Motor neuron (in vitro differentiated cells): ENCODE data around the gene ARPP19. TPM values are rescaled to one million over a fixed set of nuclear protein-coding genes. Genes with fewer than 3 reads are reported as not detected.

ENCODE experiments used
- ATAC-seq, 8 experiments: fragments of 200-7000 bp; cut with Tn5 transposase; replicated peaks in 6 of 8; 2 replicates each; pipeline ENCODE4 v1.8.0; 2021; ENCODE audit warnings: mild to moderate bottlenecking in 8 of 8, moderate library complexity in 8 of 8
- H3K27ac ChIP-seq, 2 donors: fragments of 250-450 bp; sonication (Bioruptor Pico); 2 replicates each; pipeline ENCODE4 v1.9.0; 2021; ENCODE audit warnings: antibody characterized with exemption in 2 of 2, mild to moderate bottlenecking in 2 of 2, moderate library complexity in 1 of 2
- H3K4me1 ChIP-seq, 2 donors: fragments of 250-450 bp; sonication (Bioruptor Pico); replicated peaks in 1 of 2; 2 replicates each; pipeline ENCODE4 v1.6.1; 2021; ENCODE audit warnings: antibody characterized with exemption in 2 of 2, mild to moderate bottlenecking in 2 of 2, moderate library complexity in 1 of 2
- H3K4me3 ChIP-seq, 5 donors: fragments of 250-450 bp; sonication (Bioruptor Pico); 2 replicates each; pipeline ENCODE4 v1.9.0; 2021; ENCODE audit warnings: antibody characterized with exemption in 5 of 5, mild to moderate bottlenecking in 5 of 5, moderate library complexity in 4 of 5
- WGBS, 10 experiments: fragments of 450-650 bp; shearing (Covaris generic); methylation state at CpG; one replicate each; pipeline ENCODE4 v1.0.0; 2022; 5-methylcytosine and 5-hydroxymethylcytosine counted together
- in situ Hi-C, 9 experiments: fragments of 400-800 bp; cut with MboI; loops; one replicate each; pipeline ENCODE4 v1.15.0; 2021; ENCODE audit warnings: low sequenced_read_pairs in 9 of 9, low pct_unique_long_range_greater_than_20kb in 2 of 9; ENCODE audit not compliant: unreplicated experiment in 9 of 9
- total RNA-seq, 8 experiments: library from RNA; unstranded; fragments of 300-600 nt; gene quantifications; 2 replicates each; pipeline versions ENCODE4 v1.2.3 to v1.2.4, GENCODE V29; 2022

Gene ARPP19
- total RNA-seq, 8 experiments from 2014 or later: 36.0 to 123 (median 95.7) TPM

GRCh38 chr15:52537459-52537858 is 31.4 kb downstream of the ARPP19 start:
- WGBS, 10 experiments: 83 to 100% (median 94%) methylated on average over 1 to 8 of the region's 8 CpGs; no CpG with 5 or more reads in 1 of the 10 experiments
- H3K27ac ChIP-seq: no peak overlapping the region
- ATAC-seq: no peak
- H3K4me1 ChIP-seq: no peaks in the 10 kb centered on the region
- no peak overlapping the region for H3K4me3 ChIP-seq
- in situ Hi-C loops: loop anchor here in 1 of 9 experiments (25.0 kb wide), 1 partner anchor 150 kb away; no protein-coding TSS in a partner anchor

DNA sequence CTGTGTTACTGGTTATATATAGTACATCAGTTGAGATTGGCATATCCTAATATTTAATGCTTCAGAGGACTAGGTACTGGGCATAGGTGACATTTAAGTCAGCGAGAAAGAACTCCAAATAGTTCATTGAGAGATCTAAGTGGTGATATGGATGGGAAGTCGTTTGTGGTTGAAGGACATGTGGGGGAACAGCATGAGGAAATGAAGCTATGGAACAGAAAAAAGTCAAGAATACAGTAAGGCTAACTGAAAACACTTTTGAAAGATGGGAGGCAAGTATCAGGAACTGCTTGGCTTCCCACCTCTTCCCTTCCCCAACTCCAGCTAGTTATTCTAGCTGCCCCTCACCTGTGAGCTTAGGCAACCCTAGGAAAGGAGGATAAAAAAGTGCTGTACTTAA is 36.4 kb downstream of the ARPP19 start:
- H3K27ac ChIP-seq: no peak overlapping the region
- H3K4me3 ChIP-seq: no peak overlapping the region
- ATAC-seq: no peak
- peaks cover 2% of the 10 kb centered on the region in 2 donors for H3K4me1 ChIP-seq
- WGBS, 10 experiments: 0 to 100% (median 82%) methylated on average over 1 to 2 of the region's 2 CpGs; no CpG with 5 or more reads in 3 of the 10 experiments
- in situ Hi-C loops: loop anchor here in 1 of 9 experiments (25.0 kb wide), 1 partner anchor 145 kb away; no protein-coding TSS in a partner anchor

- in situ Hi-C loops: loop anchor here in 1 of 9 experiments (25.0 kb wide), 1 partner anchor 143 kb away; no protein-coding TSS in a partner anchor
- 12 to 80% (median 50%) methylated on average over 1 to 11 of the region's 11 CpGs; no CpG with 5 or more reads in 1 of the 10 experiments for WGBS, 10 experiments
- peak overlapping the region; percentile 66 to 84 (median 80) for H3K4me3 ChIP-seq
- H3K4me1 ChIP-seq: peaks cover 2 to 8% of the 10 kb centered on the region in 2 donors
- H3K27ac ChIP-seq: no peak overlapping the region
- ATAC-seq: no peak
Observed at GRCh38 chr15:52529940-52530339, 38.9 kb downstream of the ARPP19 start.

- peak in 5 of 8 experiments; percentile 49 to 58 (median 51) for ATAC-seq
- peak overlapping the region; percentile 86 to 92 for H3K27ac ChIP-seq
- 0 to 45% (median 14%) methylated on average over 1 to 12 of the region's 28 CpGs; no CpG with 5 or more reads in 3 of the 10 experiments for WGBS, 10 experiments
- H3K4me1 ChIP-seq: peaks cover 2 to 8% of the 10 kb centered on the region in 2 donors
- H3K4me3 ChIP-seq: peak overlapping the region; percentile 66 to 84 (median 80)
- in situ Hi-C loops: loop anchor here in 1 of 9 experiments (25.0 kb wide), 1 partner anchor 142 kb away; no protein-coding TSS in a partner anchor
Observed at GRCh38 chr15:52529341-52529924, 39.4 kb downstream of the ARPP19 start.

GRCh38 chr15:52528564-52529340 is 40.1 kb downstream of the ARPP19 start, which contains the start of gene MYO5A:
TSS of gene MYO5A (minus strand) at chr15:52528880. CDS start at chr15:52528806, 74 bp downstream.
- in situ Hi-C loops: loop anchor here in 1 of 9 experiments (25.0 kb wide), 1 partner anchor 141 kb away; no protein-coding TSS in a partner anchor
- peaks cover 2 to 8% of the 10 kb centered on the region in 2 donors for H3K4me1 ChIP-seq
- peak; percentile 88 to 91 (median 90) for ATAC-seq
- H3K4me3 ChIP-seq: peak within 1 kb of the TSS; percentile 66 to 84 (median 80)
- 0 to 3% methylated on average over 6 of the region's 103 CpGs; no CpG with 5 or more reads in 8 of the 10 experiments for WGBS, 10 experiments
- peak within 1 kb of the TSS; percentile 86 to 92 for H3K27ac ChIP-seq

- 0 to 67% (median 10%) methylated on average over 1 to 11 of the region's 32 CpGs; no CpG with 5 or more reads in 4 of the 10 experiments for WGBS, 10 experiments
- Histone ChIP-seq H3K27ac (peak overlapping the region; percentile 86 to 92), H3K4me1 (peaks cover 2 to 8% of the 10 kb centered on the region in 2 donors), H3K4me3 (peak overlapping the region; percentile 66 to 84 (median 80))
- in situ Hi-C loops: loop anchor here in 1 of 9 experiments (25.0 kb wide), 1 partner anchor 141 kb away; no protein-coding TSS in a partner anchor
- peak; percentile 0 to 12 (median 2) for ATAC-seq
Observed at GRCh38 chr15:52527911-52528563, 40.8 kb downstream of the ARPP19 start.

- 64 to 100% (median 83%) methylated on average over 3 to 7 of the region's 7 CpGs for whole genome bisulfite sequencing, 10 experiments
- peak overlapping the region; percentile 66 to 84 (median 80) for H3K4me3 ChIP-seq
- in situ Hi-C loops: loop anchor here in 1 of 9 experiments (25.0 kb wide), 1 partner anchor 140 kb away; no protein-coding TSS in a partner anchor
- H3K4me1 ChIP-seq: peaks cover 2 to 10% of the 10 kb centered on the region in 2 donors
- ATAC-seq: no peak
- H3K27ac ChIP-seq: peak overlapping the region in 1 of 2 donors; percentile 92
Observed at GRCh38 chr15:52527196-52527910, 41.5 kb downstream of the ARPP19 start.

GRCh38 chr15:52524223-52525136 is 44.4 kb downstream of the ARPP19 start:
- in situ Hi-C loops: loop anchor here in 1 of 9 experiments (25.0 kb wide), 1 partner anchor 137 kb away; no protein-coding TSS in a partner anchor
- Histone ChIP-seq H3K4me3 (no peak overlapping the region), H3K4me1 (peaks cover 0 to 10% of the 10 kb centered on the region in 2 donors), H3K27ac (no peak overlapping the region)
- 80 to 100% (median 92%) methylated on average over 2 to 3 of the region's 4 CpGs; no CpG with 5 or more reads in 1 of the 10 experiments for WGBS, 10 experiments
- ATAC-seq: no peak

DNA sequence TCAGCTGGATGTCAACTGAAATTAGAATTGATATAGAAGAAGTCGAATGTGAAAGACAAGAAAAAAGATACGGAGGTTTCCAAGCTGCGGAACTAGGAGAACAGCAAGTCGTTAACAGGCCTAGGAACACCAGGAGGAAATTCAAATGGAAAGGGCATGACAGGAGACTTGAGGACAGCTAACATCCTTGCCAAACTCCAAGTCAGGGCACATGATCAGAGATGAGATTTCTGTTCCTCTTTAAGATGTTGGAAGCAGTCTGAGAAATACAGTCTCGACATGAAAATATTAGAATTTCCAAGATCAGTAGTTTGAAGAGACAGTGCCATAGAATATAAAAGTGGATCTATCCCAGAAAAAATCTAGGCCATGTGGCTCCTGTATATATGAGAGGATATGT is 45.2 kb downstream of the ARPP19 start:
- H3K4me3 ChIP-seq: no peak overlapping the region
- H3K4me1 ChIP-seq: peaks cover 0 to 10% of the 10 kb centered on the region in 2 donors
- ATAC-seq: no peak
- in situ Hi-C loops: no loop called here
- H3K27ac ChIP-seq: no peak overlapping the region
- 30 to 84% (median 68%) methylated on average over 3 to 5 of the region's 5 CpGs; no CpG with 5 or more reads in 1 of the 10 experiments for WGBS, 10 experiments

DNA sequence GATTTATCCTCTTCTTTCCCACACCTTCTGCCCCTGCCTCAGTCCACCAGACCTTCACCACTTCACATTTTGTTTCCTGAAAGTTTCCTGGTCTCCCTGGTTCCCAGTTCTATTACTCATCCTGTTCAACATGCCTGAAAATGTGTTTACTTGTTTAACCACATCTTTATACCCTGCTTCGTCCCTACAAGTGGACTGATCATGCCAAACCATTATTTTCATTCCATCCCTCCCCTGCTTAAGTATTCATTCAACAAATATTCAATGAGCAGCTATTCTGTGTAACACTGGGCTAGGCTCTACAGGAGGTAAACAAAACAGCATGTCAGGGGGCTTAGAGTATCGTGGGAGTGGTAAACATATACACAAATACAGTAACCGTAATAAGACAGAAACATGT is 45.6 kb downstream of the ARPP19 start:
- in situ Hi-C loops: no loop called here
- peaks cover 0 to 10% of the 10 kb centered on the region in 2 donors for H3K4me1 ChIP-seq
- no peak overlapping the region for H3K27ac ChIP-seq
- WGBS, 10 experiments: 20 to 91% (median 55%) methylated on average over 1 to 3 of the region's 3 CpGs; no CpG with 5 or more reads in 1 of the 10 experiments
- no peak overlapping the region for H3K4me3 ChIP-seq
- peak in 4 of 8 experiments; percentile 36 to 59 (median 46) for ATAC-seq

GRCh38 chr15:52521682-52522081 is 47.1 kb downstream of the ARPP19 start:
- Histone ChIP-seq H3K27ac (no peak overlapping the region), H3K4me1 (peaks cover 0 to 2% of the 10 kb centered on the region in 2 donors), H3K4me3 (no peak overlapping the region)
- in situ Hi-C loops: no loop called here
- no peak for ATAC-seq
- 81 to 100% (median 97%) methylated on average over 1 to 3 of the region's 3 CpGs; no CpG with 5 or more reads in 2 of the 10 experiments for WGBS, 10 experiments
